GM13977 (cell line): ENCODE measurements around the gene AGAP1.

Source experiments
- DNase-seq: peaks from one replicate; pipeline ENCODE4 v3.0.0; 2012; ENCODE audit warnings: low spot score
- in situ Hi-C: fragments of 300-500 bp; cut with MboI; formaldehyde crosslinking; loops from one replicate; pipeline ENCODE4 v1.12.0; 2022; ENCODE audit warnings: low sequenced_read_pairs, low pct_unique_long_range_greater_than_20kb, mixed read lengths, inconsistent platforms; ENCODE audit not compliant: unreplicated experiment
- TF ChIP-seq, protein P1 (sequence below): IDR thresholded peaks from 2 replicates; pipeline ENCODE4 v1.5.1; 2012; ENCODE audit warnings: mild to moderate bottlenecking, control low read depth; ENCODE audit not compliant: insufficient read depth; ENCODE audit errors: extremely low read depth, missing control alignments

AGAP1 gene

DNA sequence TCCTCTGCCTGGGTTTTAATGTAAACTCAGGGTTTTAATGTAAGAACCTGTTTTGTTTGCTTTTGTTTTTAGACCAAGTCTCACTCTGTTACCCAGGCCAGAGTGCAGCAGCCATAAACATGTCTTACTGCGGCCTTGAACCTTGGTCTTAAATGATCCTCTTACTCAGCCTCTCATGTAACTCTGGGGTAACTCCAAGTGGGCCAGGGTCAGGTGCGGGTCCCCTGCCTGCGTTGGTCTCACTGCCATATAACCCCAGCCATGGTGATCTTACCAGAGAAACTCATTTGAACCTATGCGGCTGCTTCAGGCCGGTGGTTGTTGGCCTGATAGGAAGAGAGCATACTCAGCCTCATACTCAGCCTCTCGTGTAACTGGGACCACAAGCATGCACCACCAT is 89.3 kb downstream of the AGAP1 start:
- no peak for DNase-seq
- in situ Hi-C loops = loop anchor here (25.0 kb wide), 1 partner anchor 446 kb away; no protein-coding TSS in a partner anchor
- TF ChIP-seq, protein P1, sequence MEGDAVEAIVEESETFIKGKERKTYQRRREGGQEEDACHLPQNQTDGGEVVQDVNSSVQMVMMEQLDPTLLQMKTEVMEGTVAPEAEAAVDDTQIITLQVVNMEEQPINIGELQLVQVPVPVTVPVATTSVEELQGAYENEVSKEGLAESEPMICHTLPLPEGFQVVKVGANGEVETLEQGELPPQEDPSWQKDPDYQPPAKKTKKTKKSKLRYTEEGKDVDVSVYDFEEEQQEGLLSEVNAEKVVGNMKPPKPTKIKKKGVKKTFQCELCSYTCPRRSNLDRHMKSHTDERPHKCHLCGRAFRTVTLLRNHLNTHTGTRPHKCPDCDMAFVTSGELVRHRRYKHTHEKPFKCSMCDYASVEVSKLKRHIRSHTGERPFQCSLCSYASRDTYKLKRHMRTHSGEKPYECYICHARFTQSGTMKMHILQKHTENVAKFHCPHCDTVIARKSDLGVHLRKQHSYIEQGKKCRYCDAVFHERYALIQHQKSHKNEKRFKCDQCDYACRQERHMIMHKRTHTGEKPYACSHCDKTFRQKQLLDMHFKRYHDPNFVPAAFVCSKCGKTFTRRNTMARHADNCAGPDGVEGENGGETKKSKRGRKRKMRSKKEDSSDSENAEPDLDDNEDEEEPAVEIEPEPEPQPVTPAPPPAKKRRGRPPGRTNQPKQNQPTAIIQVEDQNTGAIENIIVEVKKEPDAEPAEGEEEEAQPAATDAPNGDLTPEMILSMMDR = no peak

DNA sequence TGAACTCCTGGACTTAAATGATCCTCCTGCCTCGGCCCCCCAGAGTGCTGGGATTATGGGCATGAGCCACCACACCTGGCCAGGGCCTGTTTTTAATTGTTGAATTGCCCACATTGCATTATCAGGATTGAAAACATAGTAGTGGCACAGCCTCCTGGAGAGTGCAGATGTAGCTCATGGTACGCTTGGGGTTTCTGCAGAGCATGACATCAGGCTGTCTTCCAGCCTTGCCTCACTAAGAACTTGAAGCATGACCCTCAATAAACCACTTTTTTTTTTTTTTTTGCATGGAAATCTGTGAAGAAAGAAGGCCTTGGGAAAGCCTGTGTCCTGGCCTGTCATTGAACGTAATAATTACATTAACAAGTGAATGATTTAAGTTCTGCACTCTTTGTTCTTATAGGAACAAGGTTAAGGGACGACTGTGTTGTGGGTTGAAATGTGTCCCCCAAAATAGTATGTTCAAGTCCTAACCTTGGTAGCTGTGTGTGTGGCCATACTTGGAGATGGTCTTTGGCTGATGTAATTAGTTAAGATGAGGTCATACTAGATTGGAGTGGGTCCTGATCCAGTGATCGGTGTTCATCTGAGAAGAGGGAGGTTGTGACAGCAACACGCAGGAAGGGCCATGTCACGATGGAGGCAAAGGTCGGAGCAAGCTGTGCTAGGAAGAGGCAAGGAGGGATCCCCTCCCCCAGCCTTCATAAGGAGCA is 90.2 kb downstream of the AGAP1 start:
- TF ChIP-seq, protein P1 = no peak
- in situ Hi-C loops = loop anchor here (25.0 kb wide), 1 partner anchor 447 kb away; no protein-coding TSS in a partner anchor
- no peak for DNase-seq

DNA sequence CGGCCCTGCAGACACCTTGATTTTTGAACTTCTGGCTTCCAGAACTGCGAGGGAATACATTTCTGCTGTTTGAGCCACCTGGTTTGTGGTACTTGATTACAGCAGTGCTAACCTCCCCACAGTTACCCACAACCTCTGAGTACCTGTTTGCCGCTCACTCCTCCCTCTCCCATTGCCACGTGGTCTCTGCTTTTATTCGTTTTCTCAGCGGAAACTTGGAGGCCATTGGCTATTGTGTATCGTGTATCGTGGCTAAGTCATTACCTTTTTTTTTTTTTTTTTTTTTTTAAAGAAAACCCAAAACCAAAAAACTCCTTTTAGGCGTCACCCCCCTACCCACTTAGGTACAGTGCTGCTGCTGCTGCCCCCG is 90.8 kb downstream of the AGAP1 start:
- TF ChIP-seq, protein P1 = no peak
- no peak for DNase-seq
- in situ Hi-C loops = loop anchor here (25.0 kb wide), 1 partner anchor 447 kb away; no protein-coding TSS in a partner anchor

DNA sequence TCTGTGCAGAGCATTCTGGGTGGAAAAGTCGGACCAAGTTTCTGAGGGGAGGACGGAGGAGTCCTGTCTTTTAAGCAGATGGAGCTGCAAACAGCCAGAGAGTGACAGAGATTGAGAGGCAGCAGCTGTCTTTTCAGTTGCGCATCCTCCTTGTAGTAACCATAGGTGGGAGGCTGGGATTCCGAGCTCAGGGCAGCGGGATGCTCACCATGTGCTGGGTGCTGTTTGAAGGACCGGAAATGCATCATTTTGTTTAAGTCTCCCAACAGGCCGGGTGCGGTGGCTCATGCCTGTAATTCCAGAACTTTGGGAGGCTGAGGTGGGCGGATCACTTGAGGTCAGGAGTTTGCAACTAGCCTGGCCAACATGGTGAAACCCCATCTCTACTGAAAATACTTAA is 93.4 kb downstream of the AGAP1 start:
- DNase-seq = no peak
- in situ Hi-C loops = loop anchor here (25.0 kb wide), 1 partner anchor 450 kb away; no protein-coding TSS in a partner anchor
- TF ChIP-seq, protein P1 = no peak

DNA sequence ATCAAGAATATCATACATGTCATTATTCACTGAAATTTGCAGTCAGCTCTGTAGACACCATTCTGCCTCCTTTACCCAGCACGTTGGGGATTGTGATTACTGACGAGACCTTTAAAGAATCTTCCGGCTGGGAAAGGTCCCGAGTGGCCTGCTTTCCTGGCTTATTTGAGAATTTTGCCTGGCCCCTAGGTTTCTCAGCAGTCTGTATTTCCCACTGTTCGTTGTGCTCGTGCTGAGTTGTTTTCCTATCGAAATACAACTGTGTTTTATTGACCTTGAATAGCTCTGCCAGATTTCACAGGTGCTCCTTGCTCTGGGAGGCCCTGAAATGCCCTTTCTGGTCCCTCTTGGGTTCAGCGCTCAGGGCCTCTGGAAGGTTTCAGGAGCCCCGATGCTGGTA is 94.9 kb downstream of the AGAP1 start:
- TF ChIP-seq, protein P1 = no peak
- in situ Hi-C loops = loop anchor here (25.0 kb wide), 1 partner anchor 451 kb away; no protein-coding TSS in a partner anchor
- no peak for DNase-seq

DNA sequence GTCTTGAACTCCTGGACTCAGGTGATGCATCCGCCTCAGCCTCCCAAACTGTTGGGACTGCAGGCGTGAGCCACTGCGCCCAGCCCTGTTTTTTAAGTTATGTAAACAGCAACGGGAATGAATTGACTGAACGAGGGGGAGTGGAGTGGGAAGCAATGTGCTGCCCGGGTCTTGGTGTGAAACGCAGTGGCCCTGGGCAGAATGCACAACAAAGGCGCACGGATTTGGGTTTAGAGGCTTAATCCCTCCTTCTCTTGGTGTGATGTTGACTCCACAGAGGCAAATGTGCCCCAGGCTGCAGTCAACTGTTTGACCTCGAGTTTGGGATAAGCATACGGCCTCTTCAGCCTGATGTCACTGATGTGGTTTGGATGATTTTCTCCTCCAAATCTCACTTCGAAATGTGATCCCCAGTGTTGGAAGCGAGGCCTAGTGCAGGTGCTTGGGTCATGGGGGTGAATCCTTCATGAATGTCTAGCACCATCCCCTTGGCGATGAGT is 97.4 kb downstream of the AGAP1 start:
- DNase-seq = no peak
- in situ Hi-C loops = loop anchor here (25.0 kb wide), 1 partner anchor 454 kb away; no protein-coding TSS in a partner anchor
- TF ChIP-seq, protein P1 = no peak
